ENCODE results near the gene MTF1.

The MTF1 gene

DNA sequence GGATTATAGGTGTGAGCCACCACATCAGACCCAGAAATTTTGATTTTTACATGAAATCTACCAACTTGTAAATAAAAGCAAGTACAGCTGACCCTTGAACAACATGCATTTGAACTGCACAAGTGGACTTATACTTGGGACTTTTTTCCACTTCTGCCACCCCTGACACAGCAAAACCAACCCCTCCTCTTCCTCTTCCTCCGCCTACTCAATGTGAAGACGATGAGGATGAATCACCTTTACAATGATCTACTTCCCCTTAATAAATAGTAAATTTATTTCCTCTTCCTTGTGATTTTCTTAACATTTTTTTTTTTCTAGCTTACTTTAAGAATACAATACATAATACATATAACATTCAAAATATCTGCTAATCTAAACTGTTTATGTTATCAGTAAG is 33.9 kb downstream of the MTF1 start:
- no peak for FAIRE-seq

DNA sequence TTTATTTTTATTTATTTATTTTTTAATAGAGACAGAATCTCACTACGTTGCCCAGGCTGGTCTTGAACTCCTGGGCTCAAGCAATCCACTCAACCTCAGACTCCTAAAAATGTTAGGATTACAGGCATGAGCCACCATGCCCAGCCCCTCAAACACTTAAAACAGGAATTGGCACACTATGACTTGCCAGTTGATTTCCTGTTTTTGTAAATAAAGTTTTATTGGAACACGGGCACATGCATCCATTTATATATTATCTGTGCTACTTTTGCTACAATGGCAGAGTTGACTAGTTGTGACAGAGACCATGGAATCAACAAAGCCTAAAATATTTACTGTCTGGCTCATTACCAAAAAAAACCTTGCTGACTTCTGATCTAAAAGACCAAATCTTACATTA is 35.4 kb downstream of the MTF1 start:
- no peak for FAIRE-seq

DNA sequence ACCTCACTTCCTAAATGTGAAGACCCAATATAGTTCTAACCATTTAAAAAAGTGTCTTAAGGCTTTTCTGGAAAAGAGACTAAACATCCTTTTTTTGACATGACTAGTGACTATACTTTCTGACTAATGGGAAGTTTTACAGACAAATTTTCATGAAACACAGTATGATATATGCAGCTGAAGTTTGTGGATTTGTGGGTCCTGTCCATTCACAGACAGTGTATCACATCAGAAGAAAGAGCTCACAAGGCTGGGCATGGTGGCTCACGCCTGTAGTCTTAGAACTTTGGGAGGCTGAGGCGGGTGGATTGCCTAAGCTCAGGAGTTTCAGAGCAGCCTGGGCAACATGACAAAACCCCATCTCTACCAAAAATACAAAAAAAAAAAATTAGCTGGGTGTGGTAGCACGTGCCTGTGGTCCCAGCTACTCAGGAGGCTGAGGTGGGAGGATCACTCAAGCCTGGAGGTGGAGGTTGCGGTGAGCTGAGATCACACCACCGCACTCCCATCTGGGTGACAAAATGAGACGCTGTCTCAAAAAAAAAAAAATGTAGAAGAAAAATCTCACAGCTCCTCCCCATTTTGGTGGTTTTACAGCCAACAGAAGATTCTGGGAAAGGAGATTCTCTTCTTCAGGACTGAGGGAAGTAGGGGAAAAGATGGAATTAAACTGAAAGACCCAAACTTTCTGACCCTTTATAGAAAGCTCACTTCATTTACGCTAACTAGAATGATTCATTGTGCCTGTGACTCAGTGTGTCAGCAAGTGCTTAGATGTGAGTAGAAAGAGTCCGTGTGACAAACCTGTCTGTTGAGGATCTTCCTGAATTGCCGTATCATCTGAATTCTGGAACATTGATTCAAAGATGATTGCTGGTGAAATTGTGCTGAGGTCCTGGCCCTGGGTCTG is 36.2 kb downstream of the MTF1 start:
- FAIRE-seq: no peak

DNA sequence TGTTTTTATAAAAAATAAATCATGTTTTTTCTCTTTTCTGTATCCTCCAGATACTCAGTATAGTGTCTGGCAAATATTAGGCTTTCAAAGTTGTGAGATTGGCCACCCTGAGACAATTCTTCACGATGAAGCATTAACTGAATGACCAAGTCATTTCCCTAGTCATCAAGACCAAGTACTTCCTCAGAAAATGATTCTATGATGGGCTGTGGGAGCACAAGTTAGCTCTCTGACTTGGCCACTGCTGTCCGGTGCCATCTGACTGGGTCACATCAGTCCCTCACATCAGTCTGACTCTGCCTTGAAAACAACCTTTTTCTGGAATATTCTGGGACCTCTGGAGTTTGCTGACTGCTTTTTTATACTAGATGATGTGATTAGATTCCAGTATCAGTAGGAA is 37.9 kb downstream of the MTF1 start:
- FAIRE-seq: no peak

DNA sequence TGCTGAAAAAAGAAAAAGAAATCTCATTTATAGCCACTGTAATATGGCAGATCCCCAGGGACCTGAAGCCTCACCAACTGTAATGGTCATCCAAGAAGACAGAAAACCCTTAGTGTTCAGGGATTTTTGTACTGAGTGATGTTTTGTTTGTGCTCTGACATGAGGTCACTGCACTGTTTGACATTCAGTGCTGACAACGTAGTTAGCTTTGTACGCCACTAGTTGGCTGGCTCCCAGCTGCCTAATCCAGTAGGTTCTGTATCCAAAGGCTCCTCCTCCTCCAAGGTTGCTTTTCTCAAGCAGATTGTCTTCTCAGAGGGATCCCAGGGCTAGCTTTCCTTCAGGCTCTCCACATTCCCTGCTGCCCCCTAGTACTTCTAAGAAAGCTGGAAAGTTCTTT is 41.9 kb downstream of the MTF1 start:
- FAIRE-seq: no peak

DNA sequence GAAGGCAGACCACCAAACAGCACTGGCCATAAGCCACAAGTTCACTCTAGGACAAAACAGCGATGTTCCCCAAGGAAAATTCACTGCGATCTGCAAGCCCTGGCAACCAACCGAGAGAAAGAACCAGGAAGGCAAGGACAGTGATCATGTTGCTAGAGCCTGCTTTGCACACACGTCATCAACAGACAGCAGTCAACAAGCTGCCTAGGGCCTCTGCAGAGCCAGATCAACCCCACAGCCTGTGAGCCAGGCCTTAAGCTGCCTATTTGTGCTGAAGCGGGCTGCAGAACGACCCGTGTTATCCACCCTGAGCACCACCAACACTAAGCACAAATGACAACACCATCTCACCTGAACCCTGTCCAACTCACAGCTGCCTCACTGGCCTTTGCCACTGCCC is 45.1 kb downstream of the MTF1 start:
- no peak for FAIRE-seq

DNA sequence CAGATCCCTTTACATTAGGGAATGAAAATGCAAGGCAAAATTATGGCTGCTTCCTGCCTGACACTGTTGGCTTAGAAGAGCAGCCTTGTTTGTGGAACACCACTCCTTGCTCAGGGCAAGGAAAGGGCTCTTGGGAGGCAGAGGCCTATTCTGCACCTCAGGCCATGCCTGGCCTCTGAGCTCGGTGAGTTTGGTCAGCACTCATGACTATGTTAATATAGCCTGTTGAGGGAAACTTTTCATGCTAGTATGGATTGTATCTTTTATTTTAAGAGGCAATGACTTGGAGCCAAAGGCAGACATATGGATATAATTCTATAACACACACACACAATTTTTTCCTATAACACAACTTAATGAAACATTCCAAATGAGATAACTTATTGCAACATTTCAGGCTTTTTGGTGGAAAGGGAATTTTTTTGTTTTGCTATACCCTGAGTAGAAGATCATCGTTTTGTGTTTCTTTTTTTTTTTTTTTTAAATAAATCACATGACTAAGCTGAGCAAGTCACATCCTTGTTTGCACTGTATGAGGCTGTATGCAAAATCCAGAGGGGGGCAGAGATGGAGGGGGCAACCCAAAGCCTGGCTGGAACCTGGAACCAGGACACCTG is 45.8 kb downstream of the MTF1 start:
- no peak for FAIRE-seq

DNA sequence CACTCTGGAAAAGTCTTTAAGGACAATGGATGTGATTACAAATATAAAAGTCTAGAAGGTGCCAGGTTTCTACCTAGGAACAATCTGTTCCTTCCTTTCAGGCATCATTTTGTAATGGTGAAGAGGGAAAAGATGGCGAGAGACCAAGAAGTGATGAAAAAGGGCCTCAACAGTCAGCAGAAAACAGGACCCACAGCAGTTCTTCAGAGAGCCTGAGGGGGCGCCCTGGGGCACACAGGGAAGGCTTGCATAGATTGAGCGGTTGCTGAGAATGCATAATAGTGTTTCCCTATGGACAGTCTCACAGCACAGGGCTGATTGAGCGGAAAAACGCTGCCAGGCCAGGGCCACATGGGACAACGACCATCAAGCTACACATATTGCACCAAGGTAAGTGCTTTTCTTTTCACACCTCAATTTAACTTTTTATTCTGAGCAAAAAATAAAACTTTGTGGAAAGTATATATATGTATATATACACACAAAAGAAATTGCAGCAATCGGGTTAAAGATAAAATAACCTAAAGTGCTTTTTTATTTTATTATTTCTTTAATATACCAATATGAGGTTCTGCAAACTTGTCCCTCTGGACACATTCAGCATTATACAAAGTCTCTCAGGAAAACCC is 48.3 kb downstream of the MTF1 start:
- FAIRE-seq: no peak

DNA sequence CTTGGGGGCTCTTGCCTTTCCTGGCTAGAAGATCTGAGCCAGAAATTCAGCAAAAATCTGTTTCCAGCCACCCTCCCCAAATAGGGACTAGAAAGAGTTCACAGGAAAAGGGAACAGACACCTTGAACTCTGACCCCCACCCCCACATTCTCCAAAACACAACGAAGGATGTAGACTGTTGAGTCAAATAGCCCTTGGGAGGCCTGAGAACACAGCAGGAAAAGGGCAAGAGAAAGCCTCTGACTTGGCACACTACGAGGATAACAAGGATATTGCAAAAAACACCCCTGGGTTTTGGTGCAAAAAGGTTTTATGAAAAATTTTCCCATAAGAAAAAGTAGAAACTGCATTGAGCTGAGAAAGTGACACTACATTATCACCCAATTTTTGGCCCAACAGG is 49.5 kb downstream of the MTF1 start:
- no peak for FAIRE-seq

DNA sequence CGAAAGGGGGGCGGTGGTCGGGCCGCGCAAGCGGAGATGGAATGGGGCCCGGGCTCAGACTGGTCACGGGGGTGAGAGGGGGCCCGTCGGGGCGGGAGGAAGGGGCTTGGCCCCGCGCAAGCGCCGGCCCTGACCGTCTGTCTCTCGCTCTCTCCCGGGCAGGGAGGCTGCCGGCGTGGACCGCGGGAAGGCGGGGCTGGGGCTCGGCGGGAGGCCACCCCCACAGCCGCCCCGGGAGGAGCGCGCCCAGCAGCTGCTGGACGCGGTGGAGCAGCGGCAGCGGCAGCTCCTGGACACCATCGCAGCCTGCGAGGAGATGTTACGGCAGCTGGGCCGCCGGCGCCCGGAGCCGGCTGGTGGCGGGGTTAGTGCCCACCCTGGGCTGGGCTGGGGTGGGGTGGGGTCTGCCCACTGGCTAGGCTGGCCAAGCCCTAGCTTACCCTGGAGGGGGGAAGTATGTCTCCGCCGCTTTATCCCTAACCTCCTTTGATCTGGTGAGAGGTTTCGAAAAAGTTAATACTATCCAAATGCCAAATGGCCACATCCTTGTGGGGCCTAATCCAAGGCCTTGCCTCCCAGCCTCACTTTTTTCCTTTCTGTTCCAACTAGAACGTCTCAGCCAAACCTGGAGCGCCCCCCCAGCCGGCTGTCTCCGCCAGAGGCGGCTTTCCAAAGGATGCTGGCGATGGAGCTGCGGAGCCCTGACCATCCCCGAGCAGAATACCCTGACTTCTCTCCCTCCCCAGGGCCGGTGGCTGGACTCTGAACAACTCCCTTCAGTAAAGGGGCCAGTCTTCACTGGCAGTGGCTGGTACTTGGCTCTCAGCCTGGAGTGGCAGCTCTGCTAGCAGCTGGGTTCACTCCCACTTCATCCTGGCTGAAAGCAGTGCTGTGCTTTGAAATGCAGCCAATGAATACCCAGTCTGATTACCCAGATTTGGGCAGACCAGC is 50.7 kb downstream of the MTF1 start:
- FAIRE-seq: no peak

DNA sequence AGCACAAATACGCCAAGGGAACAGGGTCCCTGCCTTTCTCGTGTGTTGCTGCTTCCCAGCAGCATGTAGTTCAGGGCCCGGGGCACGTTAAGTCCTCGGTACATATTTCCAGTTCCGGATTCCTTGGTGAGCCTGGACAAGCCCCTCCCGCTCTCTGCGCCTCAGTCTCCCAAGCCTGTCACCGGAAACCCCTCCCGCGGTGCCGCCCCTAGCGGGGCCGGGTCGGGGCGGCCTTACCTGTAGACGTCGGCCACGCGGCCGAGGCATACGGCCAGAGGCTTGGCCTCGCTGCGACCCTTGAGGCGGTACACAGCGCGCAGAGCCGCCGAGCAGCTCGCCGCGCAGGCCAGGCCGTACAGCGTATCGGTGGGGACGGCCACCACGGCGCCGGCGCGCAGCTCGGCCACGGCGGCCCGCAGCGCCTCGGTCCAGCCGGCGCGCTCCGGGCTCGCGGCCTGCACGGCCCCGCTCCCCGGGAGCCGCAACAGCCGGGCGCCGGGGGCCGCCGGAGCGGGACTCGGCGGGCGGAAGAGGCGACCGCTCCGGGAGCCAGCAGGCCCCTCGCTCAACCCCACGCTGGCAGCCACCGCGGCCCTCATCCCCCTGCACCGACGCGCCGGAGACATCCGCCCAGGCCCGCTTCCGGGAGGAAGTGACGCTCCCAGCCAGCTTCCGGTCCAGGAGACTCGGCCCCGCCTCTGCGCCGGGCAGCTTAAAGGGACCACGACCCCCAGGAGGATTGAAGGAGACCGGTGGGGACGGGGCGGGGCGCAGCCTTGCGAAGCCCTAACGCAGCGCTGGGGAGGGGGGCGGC is 51.6 kb downstream of the MTF1 start, which contains the start of the genes C1orf122 and YRDC:
Gene C1orf122 (plus strand): TSS at position 236 of the 814 bp plus-strand sequence. CDS start 615 bp downstream, outside the sequence.
Gene YRDC (minus strand): TSS at position 654 of the 814 bp plus-strand sequence. CDS start 28 bp downstream, at position 626.
- FAIRE-seq: no peak

DNA sequence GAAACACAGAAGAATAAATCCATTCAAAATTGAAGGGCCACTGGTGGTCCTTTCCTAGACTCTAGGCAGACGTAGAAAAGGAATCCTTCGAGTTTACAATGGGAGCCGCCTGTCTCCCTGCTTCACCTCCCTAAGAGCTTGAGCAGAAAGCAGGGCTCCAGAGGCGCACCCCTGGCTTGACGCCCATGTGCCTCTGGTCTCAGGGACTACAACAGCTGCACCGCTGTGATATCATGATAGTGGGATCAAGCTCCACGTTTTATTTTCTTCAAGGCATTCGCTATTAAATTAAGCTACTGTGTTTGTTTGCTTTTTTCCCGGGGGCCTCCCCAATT is 52.2 kb downstream of the MTF1 start:
- FAIRE-seq: no peak

DNA sequence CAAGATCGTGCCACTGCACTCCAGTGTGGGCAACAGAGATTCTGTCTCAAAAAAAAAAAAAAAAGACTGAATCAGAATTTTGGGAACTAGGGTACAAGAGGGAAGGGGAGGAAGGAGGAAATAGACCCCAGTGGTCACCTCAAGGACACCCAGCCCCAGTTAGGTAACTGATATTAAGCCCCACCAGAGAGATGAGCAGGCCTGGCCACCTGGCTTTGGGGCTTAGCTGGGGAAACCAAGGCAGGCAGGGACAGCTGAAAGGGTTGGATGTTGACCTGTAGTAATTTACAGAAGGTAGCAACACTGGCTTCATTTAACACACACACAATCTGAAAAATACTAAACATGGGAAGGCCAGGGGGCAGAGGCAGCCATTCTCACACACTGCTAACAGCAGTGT is 57.0 kb downstream of the MTF1 start:
- no peak for FAIRE-seq

DNA sequence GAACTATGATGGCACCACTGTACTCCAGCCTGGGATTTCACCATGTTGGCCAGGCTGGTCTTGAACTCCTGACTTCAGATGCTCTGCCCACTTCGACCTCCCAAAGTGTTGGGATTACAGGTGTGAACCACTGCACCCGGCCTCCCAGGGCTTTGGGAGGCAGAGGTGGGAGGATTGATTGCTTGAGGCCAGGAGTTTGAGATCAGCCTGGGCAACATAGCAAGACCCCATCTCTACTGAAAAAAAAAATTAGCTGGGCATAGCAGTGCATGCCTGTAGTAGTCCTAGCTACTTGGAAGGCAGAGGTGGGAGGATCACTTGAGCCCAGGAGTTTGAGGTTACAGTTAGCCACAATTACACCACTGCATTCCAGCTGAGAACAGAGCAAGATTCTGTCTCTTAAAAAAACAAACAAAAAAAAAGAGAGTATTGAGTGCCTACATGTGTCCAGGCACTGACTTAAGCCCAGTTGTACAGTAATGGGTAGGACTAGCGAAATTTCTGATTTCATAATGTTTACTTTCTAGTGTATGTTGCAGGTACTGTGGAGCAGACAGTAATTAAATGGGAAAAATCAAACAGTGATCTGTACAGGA is 61.5 kb downstream of the MTF1 start:
- FAIRE-seq: no peak

DNA sequence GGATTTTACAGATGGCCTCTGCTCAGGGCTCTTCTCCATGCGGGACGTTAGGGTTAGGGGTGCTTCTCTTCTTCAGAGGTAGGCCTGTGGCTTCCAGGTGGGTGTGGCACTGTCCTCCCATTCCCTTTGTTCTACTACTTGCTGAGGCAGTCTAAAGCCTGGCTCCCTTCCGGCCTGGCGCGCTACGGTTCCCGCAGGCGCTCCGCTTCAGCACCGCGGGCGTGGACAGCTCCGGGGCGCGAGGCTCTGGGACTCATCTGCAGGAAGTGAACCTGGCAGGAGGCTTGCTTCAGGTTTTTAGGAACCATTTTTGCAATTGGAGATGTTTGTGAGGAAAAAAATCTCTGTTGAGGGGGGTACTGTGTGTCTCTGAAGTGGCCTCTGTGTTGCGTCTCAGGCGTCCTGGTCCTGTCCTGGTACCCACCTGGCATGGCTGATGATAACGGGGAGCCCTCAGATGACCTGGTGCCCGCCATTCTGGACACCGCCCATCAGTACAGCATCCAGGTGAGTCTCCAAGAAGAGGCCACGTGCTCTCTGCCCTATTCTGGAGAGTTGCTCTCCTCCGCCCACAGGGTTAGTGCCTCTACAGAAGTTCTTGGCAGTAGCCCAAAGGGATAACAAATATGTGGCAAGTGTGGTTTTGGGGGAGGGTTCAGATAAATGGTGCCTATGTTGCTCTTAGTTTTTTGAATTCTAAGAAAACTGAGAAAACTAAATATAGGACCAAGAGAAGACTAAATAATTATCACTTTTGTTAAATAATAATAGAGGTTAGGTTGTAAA is 63.9 kb downstream of the MTF1 start:
- FAIRE-seq: no peak

DNA sequence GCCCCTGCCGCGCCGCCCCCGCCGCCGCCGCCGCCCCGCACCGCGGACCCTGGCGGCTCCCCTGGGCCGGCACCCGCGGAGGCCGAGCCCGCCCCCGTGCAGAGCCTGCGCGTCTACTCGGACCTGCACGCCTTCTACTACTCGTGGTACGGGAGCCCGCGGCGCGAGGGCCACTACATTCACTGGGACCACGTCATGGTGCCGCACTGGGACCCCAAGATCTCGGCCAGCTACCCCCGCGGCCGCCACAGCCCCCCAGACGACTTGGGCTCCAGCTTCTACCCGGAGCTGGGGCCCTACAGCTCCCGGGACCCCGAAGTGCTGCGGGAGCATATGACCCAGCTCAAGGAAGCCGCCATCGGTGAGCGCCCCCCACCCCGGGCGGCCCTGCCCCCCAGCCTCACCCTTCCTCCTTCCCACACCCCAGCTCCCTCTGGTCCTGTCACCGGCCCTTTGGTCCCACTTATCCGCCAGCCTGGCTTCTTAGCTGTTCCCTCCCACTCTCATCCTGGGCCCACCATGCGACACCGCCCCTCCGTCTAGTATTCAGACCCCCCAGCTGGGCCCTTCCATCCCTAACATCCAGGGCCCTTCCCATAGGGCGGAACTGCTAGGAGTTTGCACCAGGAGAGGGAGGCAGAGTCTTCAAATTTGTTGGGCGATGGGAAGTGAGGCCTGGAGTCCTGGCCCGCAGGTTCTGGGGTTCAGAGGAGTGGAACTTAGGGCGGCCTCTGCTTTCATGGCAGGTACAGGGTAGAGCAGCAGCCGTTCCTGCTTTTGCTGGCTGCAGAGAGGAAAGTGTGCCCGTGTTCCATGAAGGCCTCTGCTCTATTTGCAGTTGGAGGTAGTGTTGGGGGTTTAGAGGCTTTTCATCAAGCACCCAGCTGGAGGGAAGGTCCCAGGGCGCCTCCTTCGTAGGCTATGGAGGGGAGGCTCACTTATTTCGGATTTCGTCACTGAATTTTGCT is 64.7 kb downstream of the MTF1 start:
- no peak for FAIRE-seq

DNA sequence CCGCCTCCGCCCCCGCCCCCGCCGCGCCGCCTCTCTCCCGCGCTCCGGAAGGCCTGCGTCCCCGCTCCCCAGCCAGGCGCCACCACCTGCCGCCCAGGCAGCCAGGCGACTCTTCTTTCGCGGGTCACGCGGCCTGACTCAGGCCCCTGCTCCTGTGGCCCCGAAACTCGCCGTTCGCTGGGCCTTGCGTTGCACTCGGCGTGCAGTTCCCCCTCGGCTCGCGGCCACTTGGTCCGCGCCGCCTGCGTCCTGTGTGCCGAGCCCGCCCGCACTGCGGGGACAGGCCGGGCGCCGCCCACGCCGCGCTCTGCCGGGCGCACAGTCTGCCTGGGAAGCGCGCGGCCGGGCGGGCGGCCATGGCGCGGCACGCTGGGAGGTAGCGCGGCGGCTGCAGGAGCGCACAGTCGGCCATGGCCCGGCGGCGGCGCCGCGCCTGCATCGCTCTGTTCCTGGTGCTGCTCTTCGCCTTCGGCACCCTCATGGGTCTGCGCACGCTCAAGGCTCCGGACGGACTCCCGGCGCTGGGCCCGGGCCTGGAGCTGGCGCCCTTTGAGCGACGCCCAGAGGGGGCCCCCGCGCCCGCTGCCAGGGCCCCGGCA is 65.5 kb downstream of the MTF1 start, which contains the start of gene MANEAL:
Gene MANEAL (plus strand): TSS at position 75 of the 599 bp plus-strand sequence. CDS start 336 bp downstream, at position 411.
- FAIRE-seq: no peak

DNA sequence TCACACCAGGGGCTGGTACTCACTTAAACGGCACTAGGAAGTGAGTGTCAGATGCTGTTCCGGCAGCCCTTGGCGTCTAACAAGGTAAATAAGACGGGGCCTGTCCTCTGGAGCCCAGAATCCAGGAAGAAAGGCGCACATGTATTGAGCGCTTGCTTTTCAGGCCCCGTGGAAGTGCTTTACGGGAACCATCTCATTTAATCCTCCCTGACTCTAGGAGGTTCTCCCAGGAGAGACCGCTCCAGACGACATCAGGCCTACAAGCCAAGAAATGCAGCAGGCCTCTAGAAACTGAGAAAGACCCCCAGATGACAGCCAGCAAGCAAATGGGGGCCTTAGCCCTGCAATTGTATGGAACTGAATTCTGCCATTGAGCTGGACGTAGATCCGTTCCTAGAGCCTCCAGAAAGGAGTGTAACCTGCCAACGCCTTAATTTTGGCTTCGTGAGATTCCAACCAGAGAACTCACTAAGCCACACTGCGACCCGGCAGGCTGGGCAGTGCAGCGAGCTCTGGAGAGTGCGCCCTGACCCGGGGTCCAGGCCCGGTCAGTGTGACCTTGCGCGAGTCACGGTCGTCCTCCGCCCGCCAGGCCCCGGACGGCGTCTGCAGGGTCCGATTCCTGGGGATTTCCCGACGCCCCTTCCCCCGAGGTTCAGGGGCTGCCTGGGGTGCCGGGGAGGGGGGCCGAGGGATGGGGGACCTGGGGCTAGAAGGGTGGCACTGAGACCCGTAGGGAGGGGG is 66.3 kb downstream of the MTF1 start:
- no peak for FAIRE-seq
